OCI-M1 (cell line): Measurements from ENCODE around the gene CRNKL1.
A peak's percentile ranks its signal among the peaks of the same experiment; 100 is the strongest.
"Not testable (repeated sequence)": the region's sequence is repeated elsewhere in the genome, so short reads cannot be mapped to it uniquely, and the experiment has no call there.

ENCODE experiments used
- DNase-seq: peaks from one replicate; lab custom pipeline; 2025; lab: John Stamatoyannopoulos, UW

The CRNKL1 gene

GRCh38 chr20:20010639-20011500, 41.4 kb downstream of the CRNKL1 start:
- no peak for DNase-seq

DNA sequence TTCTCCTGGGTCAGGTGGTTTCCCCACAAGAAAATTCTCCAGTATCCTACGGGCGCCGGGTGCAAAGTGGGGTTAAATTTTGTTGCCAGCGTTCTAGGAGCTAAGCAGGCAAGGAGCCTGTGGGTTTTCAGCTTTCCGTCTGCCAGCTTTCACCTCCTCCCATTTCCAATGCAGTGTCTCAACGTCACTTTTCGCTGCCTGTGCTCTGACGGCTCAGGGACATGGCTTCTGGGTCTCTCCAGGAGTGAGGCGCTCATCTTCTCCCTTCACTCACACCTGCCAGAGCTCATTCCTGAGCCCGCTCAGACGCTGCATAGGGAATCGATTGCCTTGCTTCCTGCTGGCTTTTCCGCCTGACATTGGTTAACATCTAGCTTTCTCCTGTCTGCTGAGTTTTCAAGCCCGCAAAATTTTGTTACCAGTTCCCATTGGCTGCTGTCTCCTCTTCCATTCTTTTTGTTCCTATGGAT, 42.4 kb downstream of the CRNKL1 start:
- no peak for DNase-seq

DNA sequence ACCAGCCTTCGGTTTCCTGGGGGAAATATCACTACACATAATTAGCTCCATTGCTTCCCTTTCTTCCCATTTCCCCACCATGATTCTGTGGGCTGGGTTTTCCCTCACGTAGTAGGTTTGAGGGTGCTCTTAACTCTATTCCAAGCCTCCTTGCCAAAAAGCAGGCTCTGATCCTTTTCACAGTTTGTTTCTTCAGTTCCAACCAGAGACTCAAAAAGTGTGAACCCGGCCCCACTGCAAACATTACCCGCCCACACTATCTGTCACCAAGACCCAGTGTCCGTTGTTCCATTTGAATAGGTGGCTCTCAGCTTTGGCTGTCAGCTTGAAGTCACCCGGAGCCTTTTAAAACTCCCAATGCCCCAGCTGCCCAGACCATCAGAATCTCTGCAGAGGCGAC, 46.9 kb downstream of the CRNKL1 start:
- no peak for DNase-seq

DNA sequence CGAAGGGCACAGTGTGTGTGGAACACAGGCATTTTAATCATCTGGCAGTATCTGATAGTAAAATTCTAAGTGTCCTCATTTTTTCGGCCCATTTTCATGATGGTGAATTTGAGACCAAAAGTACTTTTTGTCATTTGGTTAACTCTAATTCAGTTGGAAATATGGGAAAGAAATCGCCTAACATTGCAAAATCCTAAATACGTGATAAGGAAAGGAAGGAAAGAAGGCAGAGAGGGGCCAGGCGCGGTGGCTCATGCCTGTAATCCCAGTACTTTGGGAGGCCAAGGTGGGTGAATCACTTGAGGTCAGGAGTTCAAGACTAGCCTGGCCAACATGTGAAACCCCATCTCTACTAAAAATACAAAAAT, 48.3 kb downstream of the CRNKL1 start:
- not testable (repeated sequence) for DNase-seq

DNA sequence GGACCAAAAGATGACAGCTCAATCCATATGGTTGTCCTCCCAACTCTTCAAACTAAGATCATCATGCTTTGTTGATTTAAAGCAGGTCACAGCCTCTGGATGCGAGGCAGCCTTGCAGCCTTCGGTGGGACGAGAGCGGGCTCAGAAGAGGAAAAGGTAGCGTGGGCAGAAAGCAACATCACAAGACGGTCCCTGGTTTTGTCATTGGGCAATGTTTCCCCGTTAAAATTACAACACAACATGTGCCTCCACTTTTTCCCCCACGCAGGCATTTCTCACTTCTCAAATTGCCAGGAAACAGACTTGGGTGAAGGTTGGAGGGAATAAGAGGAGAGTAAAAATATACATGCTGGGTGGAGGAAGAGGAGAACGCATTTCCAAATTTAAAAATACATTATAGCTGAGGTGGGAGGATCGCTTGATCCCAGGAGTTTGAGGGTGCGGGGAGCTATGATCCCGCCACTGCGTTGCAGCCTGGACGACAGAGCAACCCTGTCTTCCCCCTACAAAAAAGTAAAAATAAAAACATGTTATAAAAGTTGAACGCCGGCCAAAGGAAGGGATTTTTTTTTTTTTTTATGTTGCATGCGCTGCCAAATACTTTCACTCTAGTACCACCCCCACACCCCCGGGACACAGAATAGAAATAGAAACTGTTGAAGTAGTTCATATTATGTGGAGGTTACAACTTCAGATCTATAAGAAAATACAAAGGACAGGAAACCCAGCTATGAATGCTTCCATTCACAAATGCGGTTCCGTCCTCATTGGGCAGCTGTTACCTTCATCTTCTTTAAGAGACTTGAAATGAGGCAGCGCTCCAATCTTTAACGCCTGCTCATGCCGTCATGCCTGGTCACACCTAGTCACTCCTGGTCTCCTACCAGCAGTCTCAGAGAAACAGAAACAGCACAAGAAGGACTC, 49.0 kb downstream of the CRNKL1 start:
- peak; percentile 22 for DNase-seq

- peak; percentile 74 for DNase-seq
These were observed 49.9 kb downstream of the CRNKL1 start for GRCh38 chr20:20002101-20002998.

DNA sequence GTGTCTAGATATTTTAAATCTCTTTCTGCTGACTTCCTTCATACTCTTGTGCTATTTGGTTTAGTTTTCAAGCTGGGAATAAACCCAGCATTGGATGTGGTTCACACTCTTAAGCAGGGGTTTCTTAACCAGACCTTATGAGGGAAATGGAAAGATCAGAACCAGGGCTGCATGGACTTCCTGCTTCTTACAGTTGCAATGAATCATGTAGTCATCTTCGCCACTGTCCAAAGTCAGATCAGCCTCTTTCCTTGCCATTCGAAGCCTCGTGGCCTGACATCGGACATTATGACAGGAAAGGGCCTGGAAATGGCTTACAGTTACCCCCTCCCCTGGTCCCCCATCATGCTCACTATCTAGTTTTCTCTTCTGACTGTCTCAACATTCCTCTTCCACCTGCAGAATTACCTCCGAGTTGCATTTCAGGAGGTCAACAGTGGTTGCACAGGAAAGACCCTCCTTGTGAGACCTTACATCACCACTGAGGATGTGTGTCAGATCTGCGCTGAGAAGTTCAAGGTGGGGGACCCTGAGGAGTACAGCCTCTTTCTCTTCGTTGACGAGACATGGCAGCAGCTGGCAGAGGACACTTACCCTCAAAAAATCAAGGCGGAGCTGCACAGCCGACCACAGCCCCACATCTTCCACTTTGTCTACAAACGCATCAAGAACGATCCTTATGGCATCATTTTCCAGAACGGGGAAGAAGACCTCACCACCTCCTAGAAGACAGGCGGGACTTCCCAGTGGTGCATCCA, 51.9 kb downstream of the CRNKL1 start:
- DNase-seq: peak; percentile 12

DNA sequence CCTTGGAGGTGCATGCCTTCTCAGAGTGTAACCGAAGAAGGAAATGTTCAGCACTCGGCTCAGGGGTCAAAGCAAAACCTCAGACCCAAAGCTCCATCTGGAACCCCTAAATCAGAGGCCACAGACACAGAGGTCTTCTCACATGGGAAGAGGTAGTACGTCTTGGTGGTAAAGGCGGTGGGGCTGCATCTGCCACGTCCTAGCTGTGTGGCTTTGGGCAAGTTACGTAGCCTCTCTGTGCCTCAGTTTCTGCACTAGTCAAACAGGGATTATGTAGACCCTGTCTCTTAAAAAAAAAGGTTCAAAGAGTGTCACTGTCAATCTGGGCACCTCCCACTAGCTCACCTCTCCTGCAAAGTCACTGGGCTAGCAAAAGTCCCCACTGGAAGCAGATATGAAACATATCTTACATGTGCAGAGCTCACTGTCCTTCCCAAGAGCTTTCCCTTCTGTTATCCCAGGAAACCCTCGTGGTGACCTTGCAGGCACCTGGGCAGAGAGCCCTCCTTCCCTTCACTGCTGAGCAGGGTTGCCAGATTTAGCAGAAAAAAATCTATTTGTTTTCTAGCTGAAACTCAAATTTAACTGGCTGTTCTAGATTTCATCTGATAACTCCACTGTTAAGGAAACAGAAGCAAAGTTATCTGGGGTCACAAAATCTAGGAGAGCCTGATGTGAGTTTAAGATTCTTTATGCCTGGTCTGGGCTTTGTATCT, 53.1 kb downstream of the CRNKL1 start:
- no peak for DNase-seq

DNA sequence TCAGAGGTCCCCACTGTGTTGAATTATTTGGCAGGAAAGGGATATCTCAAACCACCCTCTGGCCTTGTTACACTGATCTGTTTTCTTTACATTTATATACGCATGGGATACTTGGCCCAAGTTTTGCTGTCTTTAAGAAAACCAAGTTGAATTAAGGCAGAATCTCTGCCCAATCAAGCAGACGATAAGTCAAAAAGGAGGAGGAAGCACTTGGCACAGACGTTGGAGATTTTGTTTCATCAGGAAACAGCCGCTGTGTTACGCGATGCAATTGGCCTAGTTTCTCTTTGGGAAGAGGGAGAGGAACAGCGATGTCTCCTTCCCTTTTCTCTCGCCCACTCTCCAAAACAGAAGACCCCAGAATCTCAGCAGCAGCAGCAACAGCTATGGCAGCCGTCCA, 55.3 kb downstream of the CRNKL1 start:
- DNase-seq: no peak

DNA sequence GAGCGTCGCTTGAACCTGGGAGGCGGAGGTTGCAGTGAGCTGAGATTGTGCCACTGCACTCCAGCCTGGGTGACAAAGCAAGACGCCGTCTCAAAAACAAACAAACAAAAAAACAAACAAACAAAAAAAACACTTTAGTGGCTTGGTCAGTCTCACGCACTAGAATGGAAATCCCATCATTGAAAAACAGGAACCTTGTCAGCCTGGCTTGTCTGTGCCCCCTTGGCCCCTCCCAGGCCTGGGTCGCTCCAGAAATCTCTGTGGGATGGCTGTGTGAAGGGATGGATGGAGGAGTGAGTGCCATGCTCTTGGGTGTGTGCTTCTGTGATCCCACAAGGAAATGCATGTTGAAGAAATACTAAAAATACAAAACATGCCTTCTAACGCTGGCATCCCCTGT, 56.0 kb downstream of the CRNKL1 start:
- DNase-seq: no peak

- peak; percentile 76 for DNase-seq
These were observed 56.9 kb downstream of the CRNKL1 start for GRCh38 chr20:19995220-19995863.

DNA sequence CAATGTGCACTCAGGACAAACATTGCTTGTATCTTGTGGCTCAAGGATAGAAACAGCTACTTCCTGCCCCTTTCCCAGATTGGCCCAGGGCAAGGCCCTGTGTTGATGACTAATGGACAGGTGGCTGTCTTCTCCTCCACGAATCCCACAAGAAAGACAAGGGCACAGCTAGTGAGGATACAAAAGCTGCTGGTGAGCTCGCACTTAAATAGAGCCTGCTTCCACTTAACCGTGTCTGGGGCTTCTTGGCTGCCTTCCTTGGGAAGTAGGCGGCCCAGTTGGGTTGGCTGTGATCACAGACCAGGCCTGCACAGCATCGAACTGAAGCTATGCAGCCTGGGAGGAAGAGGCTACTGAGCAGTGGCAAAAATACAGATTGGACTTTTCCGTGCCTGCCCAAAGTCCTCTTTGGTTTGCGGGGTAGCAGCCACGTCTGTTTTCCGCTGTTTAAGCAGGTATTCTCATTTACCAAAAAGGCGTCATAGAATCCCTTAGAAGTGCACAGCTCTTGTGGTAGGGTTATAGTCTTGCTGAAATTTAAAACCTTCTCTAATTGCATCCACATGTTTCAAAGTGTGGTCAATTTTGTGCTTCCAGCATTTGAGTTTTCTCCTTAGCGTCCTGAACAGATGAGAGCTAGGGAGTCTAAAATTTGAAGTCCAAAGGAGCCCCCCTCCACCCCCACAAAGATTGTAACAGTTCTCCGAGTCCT, 58.2 kb downstream of the CRNKL1 start:
- no peak for DNase-seq

DNA sequence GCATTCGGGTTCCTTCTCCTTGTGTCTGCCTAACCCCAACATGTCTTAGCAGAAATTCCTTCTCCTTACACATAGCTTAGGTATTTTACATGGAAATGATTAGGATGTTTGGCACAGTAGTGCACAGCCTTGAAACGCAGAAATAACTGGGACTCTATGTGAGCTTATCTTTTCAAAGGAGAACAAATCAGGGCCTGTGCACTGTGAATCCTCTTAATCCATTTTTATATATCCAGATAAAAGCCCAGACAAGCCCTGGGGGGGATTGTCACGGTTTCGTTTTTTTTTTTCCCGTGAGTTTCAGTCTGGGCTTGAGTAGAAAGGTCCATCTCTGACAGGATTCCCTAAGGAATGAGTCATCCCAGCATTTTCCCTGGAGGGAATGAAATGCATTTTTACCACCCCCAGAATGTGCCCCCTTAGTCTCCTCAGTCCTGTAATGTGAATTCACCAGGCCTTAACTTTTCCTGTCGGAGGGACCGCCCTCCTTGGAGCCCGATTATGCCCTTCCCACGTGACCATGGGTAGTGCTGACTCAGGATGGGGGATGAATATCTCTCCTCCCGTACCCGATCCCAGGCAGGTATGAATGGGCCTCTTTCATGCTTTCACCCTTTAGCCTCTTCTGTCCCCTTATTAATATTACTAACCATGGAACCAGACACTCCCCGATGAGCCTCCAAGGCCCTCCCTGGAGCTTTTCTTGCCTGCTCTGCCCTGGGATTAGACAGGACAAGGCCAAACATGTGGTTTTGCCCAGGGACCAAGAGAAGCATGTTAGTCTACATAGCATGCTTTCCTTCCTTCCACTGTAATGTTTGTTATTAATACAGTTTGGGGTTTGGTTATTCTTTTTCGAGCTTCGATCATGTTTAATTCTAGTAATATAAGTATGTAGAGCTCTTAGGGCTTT, 59.0 kb downstream of the CRNKL1 start:
- no peak for DNase-seq

DNA sequence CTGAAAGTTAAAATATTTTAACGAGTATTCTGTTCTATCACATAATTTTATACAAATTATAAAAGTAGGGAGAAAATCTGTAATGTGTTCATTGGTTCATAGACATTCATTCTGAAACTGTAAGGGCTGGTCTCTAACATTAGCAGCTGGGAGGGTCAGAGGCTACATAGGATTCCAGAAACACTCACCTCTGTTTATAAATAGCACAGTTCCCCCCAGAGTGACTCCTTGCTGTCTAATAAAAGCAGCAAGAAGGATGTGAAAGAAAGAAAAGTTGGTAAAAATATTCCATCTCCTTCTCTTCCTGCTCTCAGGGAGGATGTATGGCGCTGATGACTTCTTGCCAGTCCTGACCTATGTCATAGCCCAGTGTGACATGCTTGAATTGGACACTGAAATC, 60.4 kb downstream of the CRNKL1 start:
- DNase-seq: no peak

GRCh38 chr20:19991308-19991707, 61.0 kb downstream of the CRNKL1 start:
- no peak for DNase-seq

GRCh38 chr20:19990850-19991249, 61.4 kb downstream of the CRNKL1 start:
- no peak for DNase-seq

DNA sequence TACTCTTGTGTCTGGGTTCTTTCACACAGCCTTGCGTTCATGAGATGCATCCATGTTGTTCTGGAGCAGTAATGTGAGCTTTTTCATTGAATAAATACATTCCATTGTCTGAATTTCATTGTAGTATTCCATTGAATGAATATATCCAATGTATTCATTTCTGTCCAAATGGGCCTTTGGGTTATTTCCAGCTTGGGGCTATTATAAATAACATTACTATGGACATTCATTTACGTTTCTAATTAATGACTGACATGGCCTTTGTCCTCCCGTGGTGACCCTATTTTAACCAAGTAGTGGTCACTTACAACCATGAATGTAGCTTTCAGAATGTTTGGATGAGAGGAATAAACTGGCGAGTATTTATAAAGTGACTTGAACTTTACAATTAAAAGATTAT, 65.2 kb downstream of the CRNKL1 start:
- DNase-seq: no peak

DNA sequence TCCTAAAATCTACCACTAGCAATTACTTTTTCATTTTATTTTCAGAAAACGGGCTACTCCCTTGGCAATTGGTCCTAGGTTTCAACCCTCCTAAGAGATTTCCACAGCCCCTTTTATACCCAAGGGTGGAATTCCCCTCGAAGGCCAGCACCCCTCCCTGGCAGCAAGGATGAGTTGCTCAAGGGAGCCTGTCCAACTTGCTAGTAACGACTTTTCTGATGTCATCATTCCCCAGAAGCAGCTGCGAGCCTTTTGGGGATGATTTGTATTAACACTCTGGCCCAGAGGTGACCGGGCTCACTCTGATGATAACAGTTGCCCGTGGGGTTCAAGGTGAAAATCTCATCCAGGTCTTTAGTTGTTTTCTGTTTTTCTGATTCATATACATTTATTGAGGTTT, 65.8 kb downstream of the CRNKL1 start:
- DNase-seq: no peak
